GM19043 (cell line): ENCODE measurements around the gene MTF1.
A peak's percentile ranks its signal among the peaks of the same experiment; 100 is the strongest.
"Not testable (repeated sequence)": the region's sequence is repeated elsewhere in the genome, so short reads cannot be mapped to it uniquely, and the experiment has no call there.

Experiments used
- ATAC-seq: cut with Tn5 transposase; IDR thresholded peaks from one replicate; pipeline ENCODE4 v1.9.1; 2021; ENCODE audit warnings: low read depth; ENCODE audit not compliant: unreplicated experiment

Gene MTF1

DNA sequence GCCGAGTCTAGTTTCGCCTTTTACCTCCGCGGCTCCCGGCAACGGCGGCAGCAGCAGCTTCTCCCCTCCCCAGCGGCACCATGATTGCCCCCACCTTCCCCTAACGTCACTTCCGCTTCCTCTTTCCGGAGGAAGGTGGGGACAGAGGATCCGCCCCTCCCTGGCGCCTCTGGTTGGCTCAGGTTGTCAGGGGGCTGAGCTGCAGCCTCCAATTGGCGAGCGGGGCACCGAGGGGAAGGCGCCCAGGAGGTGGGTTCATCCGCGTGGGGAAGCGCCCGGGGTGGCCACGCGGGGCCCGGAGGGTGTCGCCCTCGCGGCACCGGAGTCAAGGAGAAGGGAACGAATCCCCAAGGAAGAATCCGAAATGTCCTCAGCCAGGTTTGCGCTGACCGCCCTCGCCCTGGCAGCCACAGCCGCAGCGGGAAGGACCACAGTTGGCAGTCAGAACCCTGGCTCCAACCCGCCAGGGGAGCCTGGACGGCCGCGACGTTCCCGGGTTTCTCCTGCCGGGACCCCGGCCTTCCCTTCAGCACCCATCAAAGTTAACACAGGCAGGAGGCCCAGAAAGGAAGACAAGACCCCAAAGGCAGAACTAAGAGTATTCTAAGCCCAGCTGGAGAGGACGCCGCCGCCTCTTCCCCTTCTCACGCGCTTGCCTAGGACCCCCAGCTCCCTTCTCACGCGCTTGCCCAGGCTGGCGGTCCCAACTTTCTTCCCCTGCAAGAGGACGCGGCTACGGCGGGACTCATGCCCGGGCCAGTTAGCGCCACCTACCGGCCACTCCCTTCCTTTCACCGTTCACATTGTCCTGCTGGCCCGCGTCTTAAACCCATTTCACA is at the start of gene MTF1:
TSS of gene MTF1 (minus strand) at position 86 of the 839 bp plus-strand sequence. CDS start 1,934 bp downstream, outside the sequence.
- peak; percentile 93 for ATAC-seq

DNA sequence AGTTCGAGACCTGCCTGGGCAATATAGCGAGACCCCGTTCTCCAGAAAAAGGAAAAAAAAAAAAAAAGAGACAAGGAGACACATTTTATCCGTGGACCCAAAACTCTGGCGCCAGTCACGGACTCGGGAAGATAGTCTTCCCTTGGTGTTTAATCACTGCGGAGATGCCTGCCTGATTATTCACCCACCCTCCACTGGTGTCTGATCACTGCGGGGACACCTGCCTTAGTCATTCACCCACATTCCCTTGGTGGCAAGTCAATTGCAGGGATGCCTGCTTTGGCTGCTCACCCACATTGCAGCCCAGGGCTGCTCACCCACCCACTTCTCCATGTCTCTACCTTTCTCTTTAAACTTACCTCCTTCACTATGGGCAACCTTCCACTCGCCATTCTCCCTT is 49.1 kb upstream of the MTF1 start:
- ATAC-seq, result not testable (repeated sequence)

DNA sequence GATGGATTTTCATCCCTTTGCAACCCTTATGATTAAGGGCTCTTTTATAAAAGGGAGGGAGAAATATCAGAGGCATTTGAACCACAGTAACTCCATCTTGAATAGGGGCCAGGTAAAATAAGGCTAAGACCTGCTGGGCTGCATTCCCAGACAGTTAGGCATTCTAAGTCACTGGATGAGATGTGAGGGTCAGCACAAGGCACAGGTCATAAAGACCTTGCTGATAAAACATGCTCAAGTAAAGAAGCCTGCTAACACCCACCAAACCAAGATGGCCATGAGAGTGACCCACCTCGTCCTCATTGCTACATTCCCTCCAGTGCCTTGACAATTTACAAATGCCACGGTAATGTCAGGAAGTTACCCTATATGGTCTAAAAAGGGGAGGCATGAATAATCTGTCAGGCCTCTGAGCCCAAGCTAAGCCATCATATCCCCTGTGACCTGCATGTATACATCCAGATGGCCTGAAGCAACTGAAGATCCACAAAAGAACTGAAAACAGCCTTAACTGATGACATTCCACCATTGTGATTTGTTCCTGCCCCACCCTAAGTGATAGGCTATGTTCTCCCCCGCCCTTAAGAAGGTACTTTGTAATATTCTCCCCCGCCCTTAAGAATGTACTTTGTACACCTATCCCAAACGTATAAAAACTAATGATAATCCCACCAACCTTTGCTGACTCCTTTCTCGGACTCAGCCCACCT is 48.2 kb upstream of the MTF1 start:
- ATAC-seq, result not testable (repeated sequence)

DNA sequence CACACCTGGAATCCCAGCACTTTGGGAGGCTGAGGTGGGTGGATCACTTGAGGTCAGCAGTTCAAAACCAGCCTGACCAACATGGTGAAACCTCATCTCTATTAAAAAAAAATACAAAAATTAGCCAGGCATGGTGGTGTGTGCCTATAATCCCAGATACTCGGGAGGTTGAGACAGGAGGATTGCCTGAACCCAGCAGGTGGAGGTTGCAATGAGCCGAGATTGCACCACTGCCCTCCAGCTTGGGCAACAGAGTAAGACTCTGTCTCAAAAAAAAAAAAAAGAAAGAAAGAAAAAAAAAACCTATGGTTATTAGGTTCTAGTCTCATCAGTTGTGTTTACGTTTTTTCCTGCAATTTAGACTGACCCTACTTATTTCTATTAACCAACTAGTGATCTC is 47.2 kb upstream of the MTF1 start:
- not testable (repeated sequence) for ATAC-seq

- no peak for ATAC-seq
Observed at GRCh38 chr1:37905727-37906126, 46.3 kb upstream of the MTF1 start.

GRCh38 chr1:37903921-37904320 is 44.5 kb upstream of the MTF1 start:
- ATAC-seq, result not testable (repeated sequence)

GRCh38 chr1:37902983-37903382 is 43.6 kb upstream of the MTF1 start:
- ATAC-seq, result no peak

DNA sequence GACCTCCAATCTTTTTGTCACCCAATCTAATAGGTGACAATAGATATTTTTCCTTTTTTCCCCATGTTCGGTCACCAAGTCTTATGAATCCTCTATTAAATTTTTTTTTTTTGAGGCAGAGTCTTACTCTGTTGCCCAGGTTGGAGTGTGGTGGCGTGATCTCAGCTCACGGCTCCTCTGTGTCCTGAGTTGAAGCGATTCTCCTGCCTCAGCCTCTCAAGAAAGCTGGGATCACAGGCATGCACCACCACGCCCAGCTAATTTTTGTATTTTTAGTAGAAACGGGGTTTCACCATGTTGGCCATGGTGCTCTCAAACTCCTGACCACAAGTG is 42.5 kb upstream of the MTF1 start:
- ATAC-seq, result no peak

GRCh38 chr1:37901191-37901892 is 42.0 kb upstream of the MTF1 start:
- ATAC-seq, result peak; percentile 76

- not testable (repeated sequence) for ATAC-seq
Observed at GRCh38 chr1:37897563-37897962, 38.2 kb upstream of the MTF1 start.

DNA sequence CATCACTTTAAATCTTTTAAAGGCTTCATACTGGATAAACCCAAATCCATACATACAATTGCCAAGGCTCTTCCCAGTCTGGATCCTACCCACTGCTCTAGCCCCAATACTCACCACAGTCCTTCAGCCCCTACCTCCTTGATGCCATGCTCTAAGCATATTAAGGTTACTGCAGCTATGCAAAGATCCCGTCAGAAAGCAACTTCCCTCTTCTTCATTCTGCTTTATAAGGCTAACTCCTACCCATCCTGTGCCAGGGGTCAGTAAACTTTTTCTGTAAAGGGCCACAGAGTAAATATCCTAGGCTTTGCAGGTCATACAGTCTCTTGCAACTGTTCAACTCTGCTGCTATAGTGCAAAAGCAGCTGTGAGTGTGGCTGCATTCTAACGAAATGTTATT is 34.3 kb upstream of the MTF1 start:
- ATAC-seq, result no peak

DNA sequence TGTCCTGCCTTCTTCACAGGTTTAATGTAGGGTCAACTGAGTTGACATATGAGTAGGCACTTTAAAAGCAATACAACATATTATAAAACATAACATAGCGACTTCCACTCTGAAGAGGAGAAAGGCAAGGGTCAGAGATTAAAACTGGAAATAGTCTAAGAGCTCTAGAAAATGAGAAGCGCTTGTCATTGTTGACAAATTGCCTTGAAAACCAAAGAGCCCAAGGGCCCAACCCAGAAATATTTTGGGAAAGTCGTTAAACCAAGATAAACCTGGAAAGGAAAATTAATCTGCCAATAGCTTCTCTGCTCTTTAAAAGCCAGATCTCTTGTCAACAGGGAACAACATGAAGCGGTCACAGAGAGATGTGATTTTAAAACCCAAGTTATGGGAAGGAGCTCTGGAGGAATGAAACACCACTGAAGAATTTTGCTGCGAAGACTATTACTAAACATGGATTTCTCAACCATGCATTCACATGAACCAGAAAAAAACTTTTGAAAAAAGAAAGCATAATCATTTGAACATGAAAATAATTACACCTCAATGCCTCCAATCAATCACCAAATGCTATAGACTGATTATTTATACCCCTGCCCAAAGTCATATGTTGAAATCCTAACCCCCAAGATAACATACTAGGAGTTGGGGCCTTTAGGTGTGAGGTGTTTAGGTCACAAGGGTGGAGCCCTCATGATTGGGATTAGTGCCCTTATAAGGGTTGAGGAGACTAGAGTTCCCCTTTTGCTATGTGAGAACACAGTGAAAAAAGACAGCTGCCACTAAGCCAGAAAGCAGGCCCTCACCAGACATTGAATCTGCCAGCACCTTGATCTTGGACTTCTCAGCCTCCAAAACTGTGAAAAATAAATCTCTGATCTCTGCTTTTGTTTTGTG is 33.0 kb upstream of the MTF1 start:
- no peak for ATAC-seq

- ATAC-seq, result no peak
Observed at GRCh38 chr1:37890378-37891014, 31.1 kb upstream of the MTF1 start.

DNA sequence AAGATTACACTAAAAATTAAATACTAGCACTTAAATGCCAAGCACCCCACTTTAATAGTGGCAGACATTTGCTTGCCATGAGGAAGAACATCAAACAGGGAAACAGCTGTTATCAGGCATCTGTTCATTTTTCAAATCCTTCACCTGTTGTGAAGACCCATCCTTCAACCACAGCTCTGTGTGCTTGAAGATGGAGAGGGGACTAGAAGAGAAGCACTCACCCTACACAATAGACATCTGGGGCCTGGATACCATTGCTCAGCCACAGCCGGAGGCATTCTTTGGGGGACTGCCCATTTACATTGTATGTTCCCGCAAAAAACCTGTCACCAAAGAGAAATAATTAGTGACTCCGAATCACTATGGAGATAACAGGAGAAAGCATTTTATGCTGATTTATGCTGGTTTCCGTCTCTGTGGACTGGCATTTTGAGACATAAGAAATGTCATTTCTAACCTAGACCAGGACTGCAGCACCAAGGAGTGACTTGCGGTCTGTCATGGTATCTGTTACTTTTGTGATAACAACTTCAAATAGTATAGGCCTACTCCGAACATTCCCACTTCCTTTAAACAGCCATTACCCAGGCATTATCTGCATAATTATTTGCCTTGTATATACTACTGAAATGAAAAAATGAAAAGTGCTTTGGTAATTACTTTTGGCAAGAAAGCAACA is 28.8 kb upstream of the MTF1 start:
- ATAC-seq, result no peak

GRCh38 chr1:37884145-37884544 is 24.8 kb upstream of the MTF1 start:
- ATAC-seq, result no peak

- no peak for ATAC-seq
Observed at GRCh38 chr1:37883671-37884070, 24.3 kb upstream of the MTF1 start.

DNA sequence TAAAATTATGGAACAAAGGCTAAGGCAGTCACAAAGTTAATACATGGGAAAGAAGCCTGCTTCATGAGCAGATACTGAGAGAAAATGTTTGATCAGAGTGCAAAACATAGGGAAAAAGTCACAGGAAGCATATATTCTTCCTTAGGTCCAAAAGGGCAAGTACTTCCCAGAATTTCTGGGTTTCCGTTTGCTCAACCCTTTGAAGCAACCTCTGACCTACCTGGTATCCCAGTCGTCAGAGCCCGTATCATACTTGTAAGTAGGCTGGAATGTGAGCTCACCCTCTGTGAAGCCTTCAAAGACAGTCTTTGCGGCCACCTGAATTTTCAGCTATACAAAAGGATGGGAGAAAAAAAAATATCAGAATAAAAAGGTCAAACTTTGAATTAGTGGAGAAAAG is 20.5 kb upstream of the MTF1 start:
- no peak for ATAC-seq

DNA sequence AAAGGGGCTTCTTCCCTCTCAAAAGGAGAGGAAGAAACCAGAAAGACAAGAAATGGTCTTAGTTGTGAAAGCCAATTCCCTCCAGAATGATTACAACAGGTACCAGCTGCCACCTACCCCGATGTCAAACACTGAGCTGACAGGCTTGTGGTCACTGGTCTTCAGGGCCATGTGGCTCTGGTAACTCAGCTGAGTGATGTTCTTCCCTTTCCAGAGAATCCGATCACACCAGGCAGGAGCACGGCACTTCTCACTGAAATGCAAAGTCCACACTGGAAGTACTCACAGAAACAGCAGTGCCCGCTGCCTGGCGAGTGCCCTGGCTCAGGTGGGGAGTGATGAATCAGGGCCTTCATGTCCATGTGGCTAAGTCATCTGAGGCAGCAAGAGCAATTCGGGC is 18.7 kb upstream of the MTF1 start:
- ATAC-seq, result no peak

DNA sequence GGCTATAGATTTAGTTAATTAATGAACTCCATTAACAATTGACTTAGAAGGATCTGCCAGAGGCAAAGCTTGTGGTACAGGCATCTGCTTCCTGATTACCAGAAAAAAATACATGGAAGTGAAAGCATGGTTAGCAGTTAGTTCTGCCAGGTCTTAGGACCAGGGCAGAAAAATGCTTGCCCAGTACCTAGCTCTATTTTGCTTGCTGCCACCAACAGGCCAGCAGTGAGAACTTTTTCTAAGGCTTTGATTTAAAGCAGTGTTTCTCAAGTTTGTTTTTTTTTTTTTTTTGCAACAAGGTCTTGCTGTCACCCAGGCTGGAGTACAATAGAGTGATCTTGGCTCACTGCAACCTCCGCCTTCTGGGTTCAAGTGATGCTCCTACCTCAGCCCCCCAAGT is 16.4 kb upstream of the MTF1 start:
- ATAC-seq, result no peak
